ENCODE data around the gene LYL1. TPM values are rescaled to one million over a fixed set of nuclear protein-coding genes. Genes with fewer than 3 reads are reported as not detected.

The LYL1 gene
- total and polyA plus RNA-seq, 2 of the 4 experiments (the other 2 are of a cell fraction): 0.36 to 0.39 TPM

DNA sequence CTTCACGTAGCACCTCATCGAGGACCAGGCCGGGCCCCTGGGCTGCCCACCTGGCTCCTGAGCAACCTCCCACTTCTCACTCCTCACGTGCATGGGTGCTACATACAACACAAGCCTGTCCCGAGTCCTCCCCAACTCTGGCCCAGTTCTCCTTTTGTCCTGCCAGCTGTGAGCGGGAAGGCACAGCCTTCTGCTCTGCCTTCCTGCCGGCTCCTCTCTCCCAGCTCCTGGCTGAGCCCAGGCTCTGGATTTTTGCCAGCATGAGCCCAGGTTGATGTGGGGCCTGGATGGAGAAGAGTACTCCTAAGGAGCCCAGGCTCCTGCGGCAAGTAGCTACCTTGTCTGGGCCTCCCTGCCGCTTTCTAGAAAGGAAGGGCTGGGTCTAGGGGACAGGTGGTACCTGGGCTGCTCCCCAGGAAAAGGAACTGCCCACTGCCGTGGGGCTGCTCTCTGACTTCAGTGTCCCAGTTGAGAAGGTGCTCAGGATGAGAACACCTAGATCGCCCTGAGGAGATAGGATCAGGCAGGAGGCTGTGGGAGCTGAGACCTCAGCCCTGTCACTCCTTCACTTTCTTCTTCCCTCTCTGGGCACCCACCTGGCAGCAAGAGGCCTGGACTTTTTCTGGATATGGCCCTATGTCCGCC, 23.6 kb downstream of the LYL1 start:
- intact Hi-C loops (cut with micrococcal nuclease) (no loop called here), in situ Hi-C loops (cut with MboI; ENCODE audit: low sequenced_read_pairs) (no loop called here), dilution Hi-C loops (cut with HindIII; ENCODE audit: low sequenced_read_pairs, unreplicated experiment) (no loop called here)
- BruUV-seq (replicated peaks): no TSS peak
- Histone ChIP-seq H3K4me3 (ENCODE audit: insufficient read depth, low read depth, low read length) (no peak overlapping the region), H3K18ac (ENCODE audit: low read depth, low read length) (no peak overlapping the region), H4K8ac (ENCODE audit: low read depth in 2 of 2, low read length in 2 of 2) (peak overlapping the region in 1 of 2 experiments; percentile 36; a peak in 1 of 4 replicates), H3K27me3 (ENCODE audit: control insufficient read depth, insufficient read depth, low read length) (no peaks in the 10 kb centered on the region), H4K20me1 (ENCODE audit: insufficient read depth, low read length) (peaks cover 8% of the 10 kb centered on the region; the same call in 1 of the 2 replicates), H3K36me3 (ENCODE audit: control insufficient read depth, insufficient read depth, low read length) (peaks cover 53% of the 10 kb centered on the region), H3K23ac (ENCODE audit: low read depth, low read length) (no peak overlapping the region), H2BK20ac (ENCODE audit: low read depth, low read length) (no peak overlapping the region), H4K5ac (ENCODE audit: low read depth, low read length) (no peak overlapping the region), H3K4me1 (ENCODE audit: control insufficient read depth, insufficient read depth, low read length) (peaks cover 38% of the 10 kb centered on the region), H2AK5ac (ENCODE audit: low read depth, low read length) (peak overlapping the region; percentile 57; the same call in 1 of the 2 replicates), H3K9me3 (ENCODE audit: control insufficient read depth, insufficient read depth, low read length) (no peaks in the 10 kb centered on the region), H3K56ac (ENCODE audit: extremely low read depth, insufficient read depth, low read length) (no peak overlapping the region), H2BK15ac (ENCODE audit: low read depth, low read length) (no peak overlapping the region), H2BK5ac (ENCODE audit: low read depth, low read length, poor library complexity, severe bottlenecking) (no peak overlapping the region), H2BK120ac (ENCODE audit: low read depth, low read length) (peak overlapping the region; percentile 47), H4K91ac (ENCODE audit: insufficient read depth, low read depth, low read length) (peak overlapping the region; percentile 19; the same call in 1 of the 2 replicates), H2AK9ac (replicated peaks; ENCODE audit: low read depth, low read length, poor library complexity) (peak overlapping the region; percentile 96), H3K9me1 (ENCODE audit: insufficient read depth, low read length) (peaks cover 4% of the 10 kb centered on the region), H3K14ac (replicated peaks; ENCODE audit: low read depth, low read length) (peak overlapping the region; percentile 58; the same call in 1 of the 2 replicates), H3K79me1 (ENCODE audit: low read depth in 1 of 2, low read length in 2 of 2) (peaks cover 0 to 25% of the 10 kb centered on the region in 2 experiments; a peak in 2 of 4 replicates), H3K4ac (ENCODE audit: low read depth, low read length) (peak overlapping the region; percentile 55), H3K9ac (ENCODE audit: low read depth, low read length) (no peak overlapping the region), H3K27ac (ENCODE audit: insufficient read depth, low read length) (no peak overlapping the region; the same call in 1 of the 2 replicates), H3K4me2 (ENCODE audit: low read depth, low read length) (peak overlapping the region; percentile 18; the same call in 1 of the 2 replicates), H2AFZ (replicated peaks; ENCODE audit: low read length, poor library complexity) (peak overlapping the region; percentile 54)
- TF ChIP-seq CEBPB (IDR thresholded peaks at IDR 0.05; ENCODE audit: low read depth, low read length) (no peak), FOS (IDR thresholded peaks at IDR 0.05; ENCODE audit: low read depth, low read length) (no peak), MXI1 (IDR thresholded peaks at IDR 0.05; ENCODE audit: borderline replicate concordance, low read depth, low read length) (no peak), CHD1 (IDR thresholded peaks at IDR 0.05; ENCODE audit: low read depth, low read length) (no peak), MAZ (IDR thresholded peaks at IDR 0.05; ENCODE audit: borderline replicate concordance, low read depth, low read length) (no peak), RFX5 (IDR thresholded peaks at IDR 0.05; ENCODE audit: low read depth, low read length) (no peak), RCOR1 (IDR thresholded peaks at IDR 0.05; ENCODE audit: insufficient replicate concordance, low read length) (no peak), MAFK (IDR thresholded peaks at IDR 0.05; ENCODE audit: low read depth, low read length) (no peak), BHLHE40 (IDR thresholded peaks at IDR 0.05; ENCODE audit: low read depth, low read length) (no peak), NFE2L2 (IDR thresholded peaks at IDR 0.05; ENCODE audit: low read depth, low read length) (no peak), POLR2A (IDR thresholded peaks at IDR 0.05; ENCODE audit: low read depth, low read length) (no peak), RAD21 (IDR thresholded peaks at IDR 0.05; ENCODE audit: low read length) (no peak)
- TF ChIP-seq, protein P1, sequence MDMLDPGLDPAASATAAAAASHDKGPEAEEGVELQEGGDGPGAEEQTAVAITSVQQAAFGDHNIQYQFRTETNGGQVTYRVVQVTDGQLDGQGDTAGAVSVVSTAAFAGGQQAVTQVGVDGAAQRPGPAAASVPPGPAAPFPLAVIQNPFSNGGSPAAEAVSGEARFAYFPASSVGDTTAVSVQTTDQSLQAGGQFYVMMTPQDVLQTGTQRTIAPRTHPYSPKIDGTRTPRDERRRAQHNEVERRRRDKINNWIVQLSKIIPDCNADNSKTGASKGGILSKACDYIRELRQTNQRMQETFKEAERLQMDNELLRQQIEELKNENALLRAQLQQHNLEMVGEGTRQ (IDR thresholded peaks at IDR 0.05; ENCODE audit: low read depth, low read length): no peak
- TF ChIP-seq, protein P2, sequence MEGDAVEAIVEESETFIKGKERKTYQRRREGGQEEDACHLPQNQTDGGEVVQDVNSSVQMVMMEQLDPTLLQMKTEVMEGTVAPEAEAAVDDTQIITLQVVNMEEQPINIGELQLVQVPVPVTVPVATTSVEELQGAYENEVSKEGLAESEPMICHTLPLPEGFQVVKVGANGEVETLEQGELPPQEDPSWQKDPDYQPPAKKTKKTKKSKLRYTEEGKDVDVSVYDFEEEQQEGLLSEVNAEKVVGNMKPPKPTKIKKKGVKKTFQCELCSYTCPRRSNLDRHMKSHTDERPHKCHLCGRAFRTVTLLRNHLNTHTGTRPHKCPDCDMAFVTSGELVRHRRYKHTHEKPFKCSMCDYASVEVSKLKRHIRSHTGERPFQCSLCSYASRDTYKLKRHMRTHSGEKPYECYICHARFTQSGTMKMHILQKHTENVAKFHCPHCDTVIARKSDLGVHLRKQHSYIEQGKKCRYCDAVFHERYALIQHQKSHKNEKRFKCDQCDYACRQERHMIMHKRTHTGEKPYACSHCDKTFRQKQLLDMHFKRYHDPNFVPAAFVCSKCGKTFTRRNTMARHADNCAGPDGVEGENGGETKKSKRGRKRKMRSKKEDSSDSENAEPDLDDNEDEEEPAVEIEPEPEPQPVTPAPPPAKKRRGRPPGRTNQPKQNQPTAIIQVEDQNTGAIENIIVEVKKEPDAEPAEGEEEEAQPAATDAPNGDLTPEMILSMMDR (conservative IDR thresholded peaks at IDR 0.05; ENCODE audit: low read depth, low read length): no peak
- ChIA-PET CTCF (interaction anchor here (0.9 to 1.7 kb wide), 3 partner anchors 18 to 113 kb away, joined by 3 to 6 read pairs (median 5); no protein-coding TSS in a partner anchor), POLR2A (ENCODE audit: unreplicated experiment) (interaction anchor here (0.6 kb wide), 1 partner anchor 16 kb away, joined by 3 read pairs; no protein-coding TSS in a partner anchor)
- no peak for ATAC-seq (ENCODE audit: low read depth)
- no peak for DNase-seq
- WGBS, 2 experiments (ENCODE audit: extremely low coverage in 2 of 2, insufficient read length in 1 of 2): no CpG with 5 or more reads among the region's 12 CpGs
